ENCODE measurements around the gene SYCP3.

- TF ChIP-seq CTCF (IDR thresholded peaks at IDR 0.05; ENCODE audit: low read depth, low read length, poor library complexity, severe bottlenecking) (no peak), EZH2phosphoT487 (IDR thresholded peaks at IDR 0.05; ENCODE audit: borderline replicate concordance, low read length) (no peak)
Measured at GRCh38 chr12:101706403-101706802, 32.9 kb downstream of the SYCP3 start.
